ENCODE data around the gene OPTC.

- no peak for TF ChIP-seq CTCF (IDR thresholded peaks at IDR 0.05; ENCODE audit: insufficient read depth, low read depth, low read length)
- no peak for TF ChIP-seq EZH2 (IDR thresholded peaks at IDR 0.05; ENCODE audit: insufficient read depth, low read length)
Observed at GRCh38 chr1:203544485-203544884, 50.5 kb downstream of the OPTC start.
